ENCODE measurements around the gene BCL7C.
A peak's percentile ranks its signal among the peaks of the same experiment; 100 is the strongest.

Gene BCL7C

DNA sequence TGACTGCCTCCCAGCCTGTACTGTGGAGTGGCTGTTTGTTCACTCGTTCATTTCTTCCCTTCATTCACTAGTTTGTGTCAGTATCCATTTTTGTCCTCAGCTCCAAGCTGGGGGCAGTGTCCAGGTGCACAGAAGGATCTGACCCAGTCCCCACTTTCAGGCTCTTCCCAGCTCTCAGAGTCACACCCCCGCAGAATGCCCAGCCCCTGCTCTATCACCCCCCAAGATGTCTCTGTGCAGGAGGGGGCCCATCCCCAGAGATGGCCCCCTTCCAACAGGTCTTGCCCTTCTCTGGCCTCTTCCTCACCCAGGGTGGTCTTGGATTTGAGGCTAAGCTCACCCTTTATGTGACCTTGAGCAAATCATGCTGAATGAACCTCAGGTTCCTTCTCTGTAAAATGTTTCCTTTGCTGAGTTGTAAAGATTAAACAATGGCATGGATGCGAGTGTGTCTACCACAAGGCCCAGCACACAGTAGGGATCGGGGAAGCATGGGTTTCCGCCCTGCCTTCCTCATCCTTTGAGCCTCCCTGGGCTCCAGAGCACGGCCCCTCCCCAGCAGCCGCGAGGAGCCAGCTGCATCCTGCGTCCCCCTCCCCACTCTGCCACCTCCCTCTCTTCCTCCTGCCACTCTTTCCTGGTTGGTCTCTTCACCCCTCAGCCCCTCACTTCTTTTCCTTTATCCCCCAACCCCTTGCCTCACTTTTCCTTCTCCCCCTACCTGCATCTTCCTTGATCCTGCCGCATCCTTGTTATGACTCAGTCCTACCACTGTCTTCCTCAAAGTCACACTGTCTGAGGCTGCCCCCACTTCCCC is 32.3 kb upstream of the BCL7C start:
- Histone ChIP-seq H3K4me1 (no peaks in the 10 kb centered on the region; the same call in 1 of the 2 replicates), H3K9me3 (no peaks in the 10 kb centered on the region), H3K4me3 (no peak overlapping the region), H3K27me3 (ENCODE audit: low read depth) (no peaks in the 10 kb centered on the region), H3K36me3 (replicated peaks) (peaks cover 30% of the 10 kb centered on the region)
- in situ Hi-C loops (cut with MboI; ENCODE audit: low sequenced_read_pairs): no loop called here
- DNase-seq (ENCODE audit: low spot score in 2 of 2): no peak

DNA sequence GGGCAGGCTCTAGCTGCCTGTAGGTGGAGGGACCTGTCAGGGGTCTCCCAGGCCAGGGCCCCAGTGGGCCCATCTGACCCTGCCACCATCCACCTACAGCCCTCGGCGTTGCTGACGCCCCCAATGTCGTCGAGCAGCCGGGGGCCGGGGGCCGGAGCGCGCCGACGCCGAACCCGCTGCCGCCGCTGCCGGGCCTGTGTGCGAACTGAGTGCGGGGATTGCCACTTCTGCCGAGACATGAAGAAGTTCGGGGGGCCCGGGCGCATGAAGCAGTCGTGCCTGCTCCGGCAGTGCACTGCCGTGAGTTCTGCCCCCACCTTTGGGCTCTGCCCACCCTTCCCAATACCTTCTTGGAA is 31.7 kb upstream of the BCL7C start:
- Histone ChIP-seq H3K4me1 (no peaks in the 10 kb centered on the region; the same call in 1 of the 2 replicates), H3K9me3 (no peaks in the 10 kb centered on the region), H3K4me3 (no peak overlapping the region), H3K36me3 (replicated peaks) (peaks cover 25% of the 10 kb centered on the region), H3K27me3 (ENCODE audit: low read depth) (no peaks in the 10 kb centered on the region)
- DNase-seq (ENCODE audit: low spot score in 2 of 2): no peak
- in situ Hi-C loops (cut with MboI; ENCODE audit: low sequenced_read_pairs): no loop called here

DNA sequence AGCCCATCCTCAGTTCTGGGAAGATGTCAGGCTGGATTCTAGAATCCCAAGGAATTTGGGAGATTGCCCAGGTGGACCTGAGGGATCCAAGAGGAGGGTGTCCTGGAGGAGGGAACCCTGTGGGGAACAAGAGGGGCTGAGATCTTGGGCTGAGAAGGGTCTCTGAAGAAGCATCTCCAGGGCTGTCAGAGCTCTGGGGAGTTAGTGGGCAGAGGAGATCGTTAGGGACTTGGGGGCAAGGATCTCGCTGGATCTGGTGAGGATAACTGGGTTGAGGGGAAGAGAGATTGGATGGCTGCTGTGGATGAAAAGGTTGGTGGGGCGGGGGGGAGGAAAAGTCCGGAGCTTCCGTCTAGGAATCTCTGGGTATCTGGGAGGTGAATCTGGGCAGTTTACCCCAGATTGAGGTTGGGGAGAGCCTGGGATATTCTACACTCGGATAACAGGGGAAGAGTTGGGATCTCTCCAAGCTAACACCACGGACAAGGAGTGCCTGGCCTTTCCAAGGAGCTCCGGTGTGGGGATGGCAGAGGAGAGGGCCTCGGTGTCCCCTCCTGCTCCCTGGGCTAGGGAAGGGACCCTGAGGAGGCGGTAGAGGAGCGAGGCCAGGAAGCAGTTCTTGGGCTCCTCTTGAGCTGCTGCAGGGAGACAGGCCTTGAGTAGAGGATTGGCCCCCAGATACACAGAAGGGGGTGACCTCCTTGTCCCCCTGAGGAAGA is 31.2 kb upstream of the BCL7C start:
- DNase-seq (ENCODE audit: low spot score in 2 of 2): no peak
- no peaks in the 10 kb centered on the region for H3K9me3 ChIP-seq
- H3K36me3 ChIP-seq (replicated peaks): peaks cover 19% of the 10 kb centered on the region
- H3K27me3 ChIP-seq (ENCODE audit: low read depth): no peaks in the 10 kb centered on the region
- no peaks in the 10 kb centered on the region; the same call in 1 of the 2 replicates for H3K4me1 ChIP-seq
- H3K4me3 ChIP-seq: peak overlapping the region; percentile 51
- in situ Hi-C loops (cut with MboI; ENCODE audit: low sequenced_read_pairs): loop anchor here (25.0 kb wide), 1 partner anchor 538 kb away; the partner anchor contains the start of genes SEPTIN1 and ZNF48

DNA sequence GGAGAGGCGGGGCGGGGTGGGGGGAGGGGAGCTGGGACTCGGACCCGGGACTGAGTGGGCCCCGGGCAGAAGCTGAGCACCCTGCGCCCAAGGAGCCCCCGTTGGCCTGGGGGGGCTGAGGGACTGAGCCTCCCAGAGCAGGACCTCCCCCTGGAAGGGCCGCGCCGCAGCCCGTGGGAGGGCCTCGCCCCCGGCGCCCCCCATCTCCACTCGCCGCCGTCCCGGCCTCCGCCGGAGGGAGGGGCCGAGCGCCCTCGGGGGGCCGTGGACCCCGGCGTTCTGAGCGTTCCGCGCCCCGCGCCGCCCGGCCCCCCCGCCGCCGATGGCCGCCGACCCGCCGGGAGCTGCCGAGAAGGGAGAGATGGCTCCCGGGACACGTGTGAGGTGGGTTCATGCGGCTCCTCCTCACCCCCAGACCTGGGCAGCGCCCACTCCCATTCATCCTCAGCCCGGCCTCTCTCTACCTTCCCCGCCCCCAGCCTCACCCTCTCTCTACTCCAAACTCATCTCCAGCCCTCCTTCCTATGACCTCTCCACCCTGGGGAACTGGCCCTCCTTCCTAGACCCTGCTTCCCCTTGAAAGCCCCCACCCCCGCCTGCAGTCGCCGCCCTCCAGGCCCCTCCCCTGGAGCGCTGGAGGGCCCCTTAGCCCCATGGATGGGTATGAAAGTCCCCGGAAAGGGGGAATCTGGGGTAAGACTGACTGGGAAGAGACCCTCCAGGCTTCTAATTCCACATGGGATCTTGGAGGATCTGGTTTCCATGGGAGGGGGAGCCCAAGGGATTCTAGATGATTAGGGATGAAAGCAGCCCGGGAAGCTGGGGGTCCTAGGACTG is 30.4 kb upstream of the BCL7C start:
- DNase-seq (ENCODE audit: low spot score in 2 of 2): peak in 1 of 2 experiments; percentile 62
- peak overlapping the region; percentile 51 for H3K4me3 ChIP-seq
- in situ Hi-C loops (cut with MboI; ENCODE audit: low sequenced_read_pairs): loop anchor here (25.0 kb wide), 1 partner anchor 537 kb away; the partner anchor contains the start of genes SEPTIN1 and ZNF48

GRCh38 chr16:30923554-30924075 is 29.7 kb upstream of the BCL7C start, which contains the start of gene FBXL19:
TSS of gene FBXL19 (plus strand) at chr16:30923572. CDS start at chr16:30925755, 2,183 bp downstream.
- H3K4me3 ChIP-seq: peak within 1 kb of the TSS; percentile 51
- no peaks in the 10 kb centered on the region for H3K9me3 ChIP-seq
- peaks cover 16% of the 10 kb centered on the region for H3K36me3 ChIP-seq (replicated peaks)
- in situ Hi-C loops (cut with MboI; ENCODE audit: low sequenced_read_pairs): loop anchor here (25.0 kb wide), 1 partner anchor 536 kb away; the partner anchor contains the start of genes SEPTIN1 and ZNF48
- no peaks in the 10 kb centered on the region; the same call in 1 of the 2 replicates for H3K4me1 ChIP-seq
- no peak for DNase-seq (ENCODE audit: low spot score in 2 of 2)
- no peaks in the 10 kb centered on the region for H3K27me3 ChIP-seq (ENCODE audit: low read depth)

More for the DNA sequence above, 30.4 kb upstream of the BCL7C start:
- Histone ChIP-seq H3K36me3 (replicated peaks) (peaks cover 16% of the 10 kb centered on the region), H3K4me1 (no peaks in the 10 kb centered on the region; the same call in 1 of the 2 replicates), H3K27me3 (ENCODE audit: low read depth) (no peaks in the 10 kb centered on the region), H3K9me3 (no peaks in the 10 kb centered on the region)

DNA sequence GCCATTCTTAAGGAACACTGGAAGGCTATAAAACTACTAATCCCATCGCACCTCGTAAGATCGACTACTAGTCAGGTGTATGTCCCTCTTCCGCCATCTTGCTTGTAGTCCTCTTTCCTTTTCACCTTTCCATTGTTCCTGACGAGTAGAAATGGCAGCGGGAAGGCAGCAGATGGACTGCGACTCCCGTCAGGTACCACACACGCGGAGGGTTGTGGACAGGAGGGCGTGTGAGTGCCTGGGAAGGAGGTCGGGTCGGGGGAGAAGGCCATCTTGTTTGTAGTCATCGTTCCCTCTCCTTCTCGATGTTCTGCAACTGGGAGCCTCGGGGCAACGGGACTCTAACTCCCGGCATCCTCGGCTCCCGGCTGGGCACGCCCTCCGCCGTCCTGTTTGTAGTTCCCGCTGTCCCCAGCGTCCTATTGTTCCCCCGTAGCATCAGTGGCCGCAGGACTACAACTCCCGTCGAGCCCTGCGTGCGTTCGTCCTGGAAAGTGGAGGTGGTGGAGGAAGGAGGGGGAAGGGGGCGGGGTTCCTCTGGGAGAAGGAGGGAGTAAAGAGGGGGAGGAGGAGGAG is 29.2 kb upstream of the BCL7C start:
- Histone ChIP-seq H3K27me3 (ENCODE audit: low read depth) (no peaks in the 10 kb centered on the region), H3K9me3 (no peaks in the 10 kb centered on the region), H3K4me1 (no peaks in the 10 kb centered on the region; the same call in 1 of the 2 replicates), H3K36me3 (replicated peaks) (peaks cover 13% of the 10 kb centered on the region), H3K4me3 (peak overlapping the region; percentile 51)
- in situ Hi-C loops (cut with MboI; ENCODE audit: low sequenced_read_pairs): loop anchor here (25.0 kb wide), 1 partner anchor 536 kb away; the partner anchor contains the start of genes SEPTIN1 and ZNF48
- peak; percentile 100 for DNase-seq (ENCODE audit: low spot score in 2 of 2)

DNA sequence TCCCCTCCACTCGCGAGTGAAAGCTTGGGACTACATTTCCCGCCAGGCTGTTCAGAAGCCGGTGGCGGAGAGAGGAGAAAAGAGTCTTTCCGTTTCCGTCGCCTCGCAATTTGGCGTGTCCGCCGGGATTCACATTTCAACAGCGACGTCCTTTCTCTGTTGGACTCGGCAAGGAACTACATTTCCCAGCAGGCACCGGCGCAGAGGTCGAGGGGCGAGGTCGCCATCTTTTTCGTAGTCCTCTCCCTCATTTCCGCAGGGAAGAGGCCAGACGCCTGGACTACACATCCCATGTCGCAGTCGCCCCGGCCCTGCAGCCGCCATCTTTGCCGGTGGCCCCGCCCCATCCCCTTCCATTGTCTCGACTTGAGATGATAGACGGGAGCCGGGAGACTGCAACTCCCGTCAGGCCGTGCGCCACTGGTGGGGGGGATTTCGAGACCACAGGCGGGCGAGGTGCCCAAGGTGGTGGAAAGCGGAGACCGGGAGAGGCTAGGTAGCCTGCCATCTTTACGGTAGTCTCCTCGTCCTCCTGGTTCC is 28.6 kb upstream of the BCL7C start:
- DNase-seq (ENCODE audit: low spot score in 2 of 2): peak; percentile 99 to 100
- Histone ChIP-seq H3K27me3 (ENCODE audit: low read depth) (no peaks in the 10 kb centered on the region), H3K36me3 (replicated peaks) (peaks cover 11% of the 10 kb centered on the region), H3K4me1 (no peaks in the 10 kb centered on the region; the same call in 1 of the 2 replicates), H3K9me3 (no peaks in the 10 kb centered on the region), H3K4me3 (peak overlapping the region; percentile 51)
- in situ Hi-C loops (cut with MboI; ENCODE audit: low sequenced_read_pairs): loop anchor here (25.0 kb wide), 1 partner anchor 535 kb away; the partner anchor contains the start of genes SEPTIN1 and ZNF48

- Histone ChIP-seq H3K36me3 (replicated peaks) (peaks cover 5% of the 10 kb centered on the region), H3K27me3 (ENCODE audit: low read depth) (no peaks in the 10 kb centered on the region), H3K4me3 (peak overlapping the region; percentile 51), H3K4me1 (no peaks in the 10 kb centered on the region; the same call in 1 of the 2 replicates), H3K9me3 (no peaks in the 10 kb centered on the region)
- peak; percentile 89 to 98 for DNase-seq (ENCODE audit: low spot score in 2 of 2)
- in situ Hi-C loops (cut with MboI; ENCODE audit: low sequenced_read_pairs): loop anchor here (25.0 kb wide), 1 partner anchor 535 kb away; the partner anchor contains the start of genes SEPTIN1 and ZNF48
Measured at GRCh38 chr16:30921748-30922419, 28.0 kb upstream of the BCL7C start.

GRCh38 chr16:30921459-30921747 is 27.5 kb upstream of the BCL7C start:
- H3K4me1 ChIP-seq: no peaks in the 10 kb centered on the region; the same call in 1 of the 2 replicates
- H3K36me3 ChIP-seq (replicated peaks): peaks cover under 1% of the 10 kb centered on the region; the same call in 1 of the 2 replicates
- no peaks in the 10 kb centered on the region for H3K9me3 ChIP-seq
- DNase-seq (ENCODE audit: low spot score in 2 of 2): no peak
- H3K27me3 ChIP-seq (ENCODE audit: low read depth): no peaks in the 10 kb centered on the region
- in situ Hi-C loops (cut with MboI; ENCODE audit: low sequenced_read_pairs): loop anchor here (25.0 kb wide), 1 partner anchor 534 kb away; the partner anchor contains the start of genes SEPTIN1 and ZNF48
- H3K4me3 ChIP-seq: peak overlapping the region; percentile 51

- Histone ChIP-seq H3K4me3 (no peak overlapping the region), H3K4me1 (no peaks in the 10 kb centered on the region; the same call in 1 of the 2 replicates), H3K36me3 (replicated peaks) (no peaks in the 10 kb centered on the region), H3K9me3 (no peaks in the 10 kb centered on the region), H3K27me3 (ENCODE audit: low read depth) (no peaks in the 10 kb centered on the region)
- in situ Hi-C loops (cut with MboI; ENCODE audit: low sequenced_read_pairs): loop anchor here (25.0 kb wide), 1 partner anchor 534 kb away; the partner anchor contains the start of genes SEPTIN1 and ZNF48
- no peak for DNase-seq (ENCODE audit: low spot score in 2 of 2)
Measured at GRCh38 chr16:30920891-30921290, 27.0 kb upstream of the BCL7C start.

DNA sequence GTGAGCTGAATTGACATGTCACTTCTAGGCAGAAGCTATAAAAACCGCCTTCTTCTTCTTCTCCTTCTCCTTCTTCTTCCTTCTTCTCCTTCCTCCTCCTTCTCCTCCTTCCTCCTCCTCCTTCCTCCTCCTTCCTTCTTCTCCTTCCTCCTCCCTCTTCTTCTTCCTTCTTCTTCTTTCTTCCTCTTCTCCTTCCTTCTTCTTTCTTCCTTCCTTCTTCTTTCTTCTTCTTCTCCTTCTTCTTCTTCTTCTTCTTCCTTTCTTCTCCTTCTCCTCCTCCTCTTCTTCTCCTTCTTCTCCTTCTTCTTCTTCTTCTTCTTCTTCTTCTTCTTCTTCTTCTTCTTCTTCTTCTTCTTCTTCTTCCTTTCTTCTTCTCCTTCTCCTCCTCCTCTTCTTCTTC is 24.7 kb upstream of the BCL7C start:
- Histone ChIP-seq H3K4me3 (no peak overlapping the region), H3K36me3 (replicated peaks) (no peaks in the 10 kb centered on the region), H3K4me1 (no peaks in the 10 kb centered on the region), H3K27me3 (ENCODE audit: low read depth) (no peaks in the 10 kb centered on the region), H3K9me3 (no peaks in the 10 kb centered on the region)
- in situ Hi-C loops (cut with MboI; ENCODE audit: low sequenced_read_pairs): loop anchor here (5.0 to 25.0 kb wide), 2 partner anchors 76 to 531 kb away; partner anchors contain the start of genes SEPTIN1 and ZNF48
- no peak for DNase-seq (ENCODE audit: low spot score in 2 of 2)

GRCh38 chr16:30914830-30915229 is 21.0 kb upstream of the BCL7C start:
- no peaks in the 10 kb centered on the region for H3K9me3 ChIP-seq
- no peaks in the 10 kb centered on the region for H3K36me3 ChIP-seq (replicated peaks)
- in situ Hi-C loops (cut with MboI; ENCODE audit: low sequenced_read_pairs): loop anchor here (5.0 to 25.0 kb wide), 2 partner anchors 73 to 528 kb away; partner anchors contain the start of genes SEPTIN1 and ZNF48
- no peak overlapping the region for H3K4me3 ChIP-seq
- no peaks in the 10 kb centered on the region for H3K27me3 ChIP-seq (ENCODE audit: low read depth)
- no peaks in the 10 kb centered on the region for H3K4me1 ChIP-seq
- no peak for DNase-seq (ENCODE audit: low spot score in 2 of 2)

Data from HAP-1 (cell line).